OCI-LY3 (cell line): Measurements from ENCODE around the gene MAP3K2.

ENCODE experiments used
- H2AFZ ChIP-seq: fragments of 200-600, 300-600 bp; shearing (Covaris generic); 2 replicates; pipeline ENCODE4 v1.6.0; 2014; ENCODE audit warnings: antibody characterized with exemption, low read depth, low read length
- H3K27ac ChIP-seq: fragments of 200-600, 300-600 bp; sonication (generic); 2 replicates; pipeline ENCODE4 v1.5.1; 2014; ENCODE audit warnings: mild to moderate bottlenecking, low read length, moderate library complexity, mixed read lengths
- H3K27me3 ChIP-seq: fragments of 200-600, 300-600 bp; sonication (generic); 2 replicates; pipeline ENCODE4 v1.6.1; 2014; ENCODE audit warnings: low read depth, low read length, mixed read lengths
- H3K36me3 ChIP-seq: fragments of 200-600, 300-600 bp; sonication (generic); replicated peaks from 2 replicates; pipeline ENCODE3; 2014; ENCODE audit warnings: low read depth, low read length, mixed read lengths
- H3K4me1 ChIP-seq: fragments of 300-600, 200-600 bp; sonication (generic); 2 replicates; pipeline ENCODE4 v1.6.1; 2014; ENCODE audit warnings: low read length, mixed read lengths
- H3K4me2 ChIP-seq: fragments of 200-600, 300-600 bp; sonication (generic); 2 replicates; pipeline ENCODE4 v1.6.1; 2014; ENCODE audit warnings: low read length, mixed read lengths
- H3K4me3 ChIP-seq: fragments of 300-600, 200-600 bp; sonication (generic); 2 replicates; pipeline ENCODE4 v1.5.1; 2014; ENCODE audit warnings: antibody characterized with exemption, mild to moderate bottlenecking, low read length, moderate library complexity
- H3K79me2 ChIP-seq: fragments of 300-600, 200-600 bp; shearing (Covaris generic); 2 replicates; pipeline ENCODE4 v1.6.1; 2014; ENCODE audit warnings: mild to moderate bottlenecking, low read length, mixed read lengths
- H3K9ac ChIP-seq: fragments of 300-600, 200-600 bp; shearing (Covaris generic); 2 replicates; pipeline ENCODE4 v1.6.0; 2014; ENCODE audit warnings: mild to moderate bottlenecking, low read length, moderate library complexity
- H3K9me3 ChIP-seq: fragments of 200-600, 300-600 bp; shearing (Covaris generic); 2 replicates; pipeline ENCODE4 v1.6.1; 2014; ENCODE audit warnings: low read length, mixed read lengths; ENCODE audit not compliant: insufficient read depth
- H4K20me1 ChIP-seq: fragments of 200-600, 300-600 bp; sonication (generic); 2 replicates; pipeline ENCODE4 v1.6.1; 2016; ENCODE audit warnings: low read length, mixed read lengths; ENCODE audit not compliant: insufficient read depth
- CTCF ChIP-seq: fragments of 200-600, 300-600 bp; sonication (generic); IDR thresholded peaks from 2 replicates; pipeline ENCODE4 v1.5.1; 2014; ENCODE audit warnings: antibody characterized with exemption, low read length, low read depth
- EZH2phosphoT487 ChIP-seq: fragments of 200-600 bp; shearing (Covaris generic); IDR thresholded peaks from 2 replicates; pipeline ENCODE4 v1.6.1; 2018; ENCODE audit warnings: antibody characterized with exemption, mixed run types, low read depth

Gene MAP3K2

DNA sequence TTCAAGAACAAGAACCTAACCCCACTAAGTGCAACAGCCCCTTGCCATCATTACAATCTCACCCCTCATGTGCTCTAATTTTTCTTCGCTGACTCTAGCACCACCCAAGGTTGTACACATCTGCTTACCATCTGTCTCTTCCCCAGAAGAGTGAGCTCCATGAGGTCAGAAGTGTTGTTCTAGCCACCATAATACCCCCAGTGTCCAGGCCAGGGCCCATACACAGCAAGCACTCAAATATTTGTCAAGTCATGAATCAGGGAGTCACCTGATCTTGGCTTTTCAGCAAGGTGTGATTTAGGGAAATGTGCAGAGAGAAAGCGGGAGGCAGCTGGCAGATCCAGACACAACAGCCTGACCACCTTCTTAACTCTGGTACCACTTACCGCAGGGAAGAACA is 99.5 kb downstream of the MAP3K2 start:
- Histone ChIP-seq H2AFZ (no peak overlapping the region), H3K4me3 (no peak overlapping the region), H3K9ac (no peak overlapping the region), H3K4me1 (peaks cover 8% of the 10 kb centered on the region), H3K4me2 (no peak overlapping the region), H3K27ac (no peak overlapping the region), H3K9me3 (no peaks in the 10 kb centered on the region; the same call in 1 of the 2 replicates), H3K27me3 (no peaks in the 10 kb centered on the region), H3K79me2 (peaks cover 16% of the 10 kb centered on the region), H3K36me3 (peaks cover 80% of the 10 kb centered on the region), H4K20me1 (no peaks in the 10 kb centered on the region)
- TF ChIP-seq EZH2phosphoT487 (no peak), CTCF (no peak)

DNA sequence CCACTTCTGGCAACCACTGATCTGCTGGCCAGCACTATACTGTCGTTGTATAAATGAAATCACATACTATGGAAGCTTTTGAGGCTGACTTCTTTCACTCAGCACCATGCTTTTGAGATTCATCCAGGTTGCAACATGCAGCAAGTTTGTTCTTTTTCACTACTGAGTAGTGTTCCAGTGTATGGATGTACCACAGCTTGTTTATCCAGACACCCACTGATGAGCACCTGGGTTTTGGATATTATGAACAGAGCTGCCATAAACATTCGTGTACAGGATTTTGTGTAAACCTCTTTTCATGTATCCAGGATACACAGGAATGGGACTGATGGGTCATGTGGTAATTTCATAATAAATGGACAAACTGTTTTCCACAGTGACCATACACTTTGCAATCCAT is 104.5 kb downstream of the MAP3K2 start:
- Histone ChIP-seq H3K9me3 (no peaks in the 10 kb centered on the region; the same call in 1 of the 2 replicates), H3K27ac (no peak overlapping the region), H4K20me1 (no peaks in the 10 kb centered on the region), H2AFZ (no peak overlapping the region), H3K79me2 (peaks cover 19% of the 10 kb centered on the region), H3K4me1 (peaks cover 14% of the 10 kb centered on the region), H3K9ac (no peak overlapping the region), H3K4me2 (no peak overlapping the region), H3K4me3 (no peak overlapping the region), H3K36me3 (peaks cover 80% of the 10 kb centered on the region), H3K27me3 (no peaks in the 10 kb centered on the region)
- TF ChIP-seq CTCF: no peak
- no peak for TF ChIP-seq EZH2phosphoT487

DNA sequence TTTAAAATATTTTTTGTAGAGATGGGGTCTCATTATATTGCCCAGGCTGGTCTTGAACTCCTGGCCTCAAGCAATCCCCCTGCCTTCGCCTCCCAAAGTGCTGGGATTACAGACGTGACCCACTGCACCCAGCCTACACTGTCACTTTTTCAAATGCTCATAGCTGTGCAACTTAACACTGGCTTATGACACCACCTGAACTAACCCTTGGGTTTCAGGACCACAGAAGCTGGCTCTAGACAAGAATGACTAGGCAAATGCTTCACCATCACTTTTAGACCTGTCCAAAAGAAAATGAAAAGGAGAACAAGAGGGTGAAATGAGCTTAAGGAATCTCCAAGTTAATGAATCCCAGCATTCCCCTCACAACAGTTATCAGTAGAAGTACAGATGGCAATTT is 107.1 kb downstream of the MAP3K2 start:
- no peak overlapping the region for H2AFZ ChIP-seq
- H3K36me3 ChIP-seq: peaks cover 80% of the 10 kb centered on the region

DNA sequence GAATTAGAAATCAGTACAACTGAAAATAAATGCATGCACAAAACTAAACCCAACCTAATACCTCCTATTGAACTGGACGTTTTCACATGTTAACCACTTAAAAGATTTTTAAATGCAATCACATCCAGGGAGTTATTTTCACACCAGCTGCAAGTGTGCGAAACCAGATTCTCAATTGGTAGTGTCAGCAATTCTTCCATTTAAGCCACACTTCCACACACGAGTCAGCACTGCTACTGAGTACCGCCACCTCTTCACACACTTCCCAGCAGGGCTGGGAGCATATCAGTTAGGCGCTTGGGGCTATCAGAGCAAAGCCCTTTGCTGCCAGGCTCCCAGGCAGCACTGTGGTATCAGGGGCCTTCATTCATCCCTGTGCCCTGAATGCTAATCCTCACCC is 108.0 kb downstream of the MAP3K2 start:
- Histone ChIP-seq H2AFZ (no peak overlapping the region), H3K9ac (no peak overlapping the region), H3K27me3 (no peaks in the 10 kb centered on the region), H3K27ac (no peak overlapping the region), H3K79me2 (peaks cover 19% of the 10 kb centered on the region), H3K4me3 (no peak overlapping the region), H4K20me1 (peaks cover 13% of the 10 kb centered on the region), H3K9me3 (no peaks in the 10 kb centered on the region; the same call in 1 of the 2 replicates), H3K4me2 (no peak overlapping the region), H3K4me1 (peaks cover 25% of the 10 kb centered on the region), H3K36me3 (peaks cover 80% of the 10 kb centered on the region)
- TF ChIP-seq CTCF: no peak
- TF ChIP-seq EZH2phosphoT487: no peak

More for the DNA sequence above, 107.1 kb downstream of the MAP3K2 start:
- no peaks in the 10 kb centered on the region for H3K27me3 ChIP-seq
- TF ChIP-seq CTCF (no peak), EZH2phosphoT487 (no peak)
- no peak overlapping the region for H3K4me2 ChIP-seq
- peaks cover 13% of the 10 kb centered on the region for H4K20me1 ChIP-seq
- H3K79me2 ChIP-seq: peaks cover 19% of the 10 kb centered on the region
- H3K4me3 ChIP-seq: no peak overlapping the region
- H3K27ac ChIP-seq: no peak overlapping the region
- H3K9ac ChIP-seq: no peak overlapping the region
- no peaks in the 10 kb centered on the region; the same call in 1 of the 2 replicates for H3K9me3 ChIP-seq
- H3K4me1 ChIP-seq: peaks cover 28% of the 10 kb centered on the region
